IMR-90 (cell line): Measurements from ENCODE around the gene E2F4.

Experiments used
- MAFK ChIP-seq: IDR thresholded peaks from 2 replicates; pipeline ENCODE4 v1.6.1; 2012; ENCODE audit warnings: low read depth, low read length, improper control_type of control experiment
- MAZ ChIP-seq: IDR thresholded peaks from 2 replicates; pipeline ENCODE4 v1.6.1; 2012; ENCODE audit warnings: low read depth, mild to moderate bottlenecking, low read length, improper control_type of control experiment, moderate library complexity, borderline replicate concordance
- TF ChIP-seq, protein P1 (sequence below): conservative IDR thresholded peaks from 2 replicates; pipeline ENCODE4 v1.5.1; 2012; ENCODE audit warnings: mild to moderate bottlenecking, low read depth, low read length, improper control_type of control experiment

DNA sequence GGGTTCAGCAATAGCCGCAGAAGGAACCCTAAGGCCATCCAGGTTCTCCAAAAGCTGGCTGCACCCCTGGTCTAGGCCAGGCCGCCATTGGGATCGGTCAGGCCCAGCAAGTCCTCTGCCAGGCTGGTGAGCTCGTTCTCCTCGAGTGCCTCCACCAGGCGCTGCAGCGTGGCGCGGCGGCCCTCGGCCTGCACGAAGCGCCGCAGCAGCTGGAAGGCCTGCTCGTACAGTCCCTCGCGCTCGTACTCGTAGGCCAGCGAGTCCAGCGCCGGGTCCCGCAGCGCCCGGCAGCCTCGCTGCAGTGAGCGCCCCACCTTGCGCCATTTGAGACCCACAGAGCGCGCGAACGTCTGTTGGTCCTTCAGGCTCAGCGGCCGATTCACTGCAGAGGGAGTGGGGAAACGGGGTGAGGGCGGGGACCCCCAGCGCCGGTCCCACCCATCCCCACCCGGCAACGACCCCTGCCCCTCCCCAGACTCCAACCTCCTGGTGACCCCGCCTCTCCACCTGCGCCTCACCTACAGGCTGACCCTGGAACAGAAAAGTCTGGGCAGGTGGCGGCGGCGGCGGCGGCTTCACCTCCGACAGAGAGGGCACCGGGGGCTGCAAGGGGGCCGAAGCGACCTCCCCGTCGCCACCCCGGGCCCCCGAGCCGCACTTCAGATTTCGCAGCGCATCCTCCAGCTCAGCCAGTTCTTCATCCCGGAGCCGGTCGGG lies 37.2 kb upstream of the E2F4 start:
- TF ChIP-seq, protein P1, sequence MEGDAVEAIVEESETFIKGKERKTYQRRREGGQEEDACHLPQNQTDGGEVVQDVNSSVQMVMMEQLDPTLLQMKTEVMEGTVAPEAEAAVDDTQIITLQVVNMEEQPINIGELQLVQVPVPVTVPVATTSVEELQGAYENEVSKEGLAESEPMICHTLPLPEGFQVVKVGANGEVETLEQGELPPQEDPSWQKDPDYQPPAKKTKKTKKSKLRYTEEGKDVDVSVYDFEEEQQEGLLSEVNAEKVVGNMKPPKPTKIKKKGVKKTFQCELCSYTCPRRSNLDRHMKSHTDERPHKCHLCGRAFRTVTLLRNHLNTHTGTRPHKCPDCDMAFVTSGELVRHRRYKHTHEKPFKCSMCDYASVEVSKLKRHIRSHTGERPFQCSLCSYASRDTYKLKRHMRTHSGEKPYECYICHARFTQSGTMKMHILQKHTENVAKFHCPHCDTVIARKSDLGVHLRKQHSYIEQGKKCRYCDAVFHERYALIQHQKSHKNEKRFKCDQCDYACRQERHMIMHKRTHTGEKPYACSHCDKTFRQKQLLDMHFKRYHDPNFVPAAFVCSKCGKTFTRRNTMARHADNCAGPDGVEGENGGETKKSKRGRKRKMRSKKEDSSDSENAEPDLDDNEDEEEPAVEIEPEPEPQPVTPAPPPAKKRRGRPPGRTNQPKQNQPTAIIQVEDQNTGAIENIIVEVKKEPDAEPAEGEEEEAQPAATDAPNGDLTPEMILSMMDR, result no peak
- TF ChIP-seq MAFK (no peak), MAZ (no peak)
